HCT116 (cell line): ENCODE results near the gene PEDS1. TPM values are rescaled to one million over a fixed set of nuclear protein-coding genes. Genes with fewer than 3 reads are reported as not detected.
A peak's percentile ranks its signal among the peaks of the same experiment; 100 is the strongest.

Source experiments
- ATAC-seq: fragments of 200-7000 bp; cut with Tn5 transposase; 2 replicates; pipeline ENCODE4 v1.9.1; 2020; ENCODE audit warnings: mild to moderate bottlenecking, moderate library complexity
- BruUV-seq: library from RNA; stranded (reverse); fragments of 400-500 nt; replicated peaks from 2 replicates; lab custom pipeline; 2021; lab: Mats Ljungman, UMichigan
- CTCF ChIA-PET: fragments of 300-600 bp; sonication (Branson Sonifier 250); formaldehyde crosslinking; loops from one replicate; lab custom pipeline; 2021; ENCODE audit warnings: antibody characterized with exemption; lab: Charles Lee
- POLR2A ChIA-PET: fragments of 300-600, 350-600 bp; sonication (Branson Sonifier 250); formaldehyde crosslinking; loops from one replicate; lab custom pipeline; 2021; ENCODE audit warnings: antibody characterized with exemption; lab: Charles Lee
- RAD21 ChIA-PET, 2 experiments: fragments of 300-600 bp; sonication (Branson Sonifier 250); formaldehyde crosslinking; loops; one replicate each; lab custom pipeline; 2023; ENCODE audit warnings: low total read pairs in 2 of 2; ENCODE audit not compliant: uncharacterized antibody in 2 of 2, unreplicated experiment in 2 of 2, low non-redundant PET in 1 of 2; lab: Charles Lee
- DNase-seq: peaks from one replicate; pipeline ENCODE4 v3.0.0-alpha.2; 2010; ENCODE audit warnings: low read depth, low spot score
- H2AFZ ChIP-seq: fragments of 200-600 bp; shearing (Covaris generic), sonication (generic); 2 replicates; pipeline ENCODE4 v1.6.1; 2017; ENCODE audit warnings: low read depth, mixed run types, mixed read lengths, antibody characterized with exemption, low read length; ENCODE audit not compliant: poor library complexity, severe bottlenecking
- H3K27ac ChIP-seq: 2 replicates; pipeline ENCODE4 v1.5.1; 2012; ENCODE audit warnings: low read depth, low read length
- H3K27me3 ChIP-seq: fragments of 200-600 bp; sonication (generic); 2 replicates; pipeline ENCODE4 v1.6.1; 2016; ENCODE audit warnings: mixed run types, low read length, mixed read lengths; ENCODE audit not compliant: insufficient read depth
- H3K36me3 ChIP-seq, 2 experiments: fragments of 200-500 bp in 1 of 2; fragments of 200-600 bp in 1 of 2; sonication (Bioruptor generic) in 1 of 2; sonication (generic) in 1 of 2; 2 replicates each; pipeline versions ENCODE4 v1.5.1 to v1.6.1; 2014 to 2016; ENCODE audit warnings: low read length in 2 of 2, inconsistent platforms in 1 of 2, mixed read lengths in 1 of 2, mixed run types in 1 of 2; ENCODE audit not compliant: insufficient read depth in 2 of 2, control insufficient read depth in 1 of 2
- H3K4me1 ChIP-seq, 2 experiments: fragments of 200-600 bp in 1 of 2; sonication (generic) in 1 of 2; 2 replicates each; pipeline versions ENCODE4 v1.5.1 to v1.6.1; 2012 to 2017; ENCODE audit warnings: low read length in 2 of 2, inconsistent platforms in 1 of 2, mild to moderate bottlenecking in 1 of 2, mixed read lengths in 1 of 2, mixed run types in 1 of 2, moderate library complexity in 1 of 2; ENCODE audit not compliant: insufficient read depth in 2 of 2, control insufficient read depth in 1 of 2
- H3K4me2 ChIP-seq: fragments of 200-600 bp; sonication (generic); 2 replicates; pipeline ENCODE4 v1.6.1; 2017; ENCODE audit warnings: mixed run types, low read length, mixed read lengths
- H3K4me3 ChIP-seq, 2 experiments: fragments of 200-600 bp in 1 of 2; sonication (generic) in 1 of 2; replicated peaks in 1 of 2; 2 replicates each; pipeline ENCODE4 v1.5.1; 2011 to 2016; ENCODE audit warnings: low read length in 2 of 2, control low read depth in 1 of 2, low read depth in 1 of 2, mild to moderate bottlenecking in 1 of 2, mixed read lengths in 1 of 2, mixed run types in 1 of 2
- H3K79me2 ChIP-seq: fragments of 200-600 bp; sonication (generic); 2 replicates; pipeline ENCODE4 v1.6.1; 2017; ENCODE audit warnings: mild to moderate bottlenecking, mixed run types, low read length, moderate library complexity, mixed read lengths; ENCODE audit not compliant: insufficient read depth
- H3K9ac ChIP-seq: fragments of 200-600 bp; sonication (generic); 2 replicates; pipeline ENCODE4 v1.6.1; 2016; ENCODE audit warnings: low read length, mixed read lengths
- H3K9me2 ChIP-seq: fragments of 200-600 bp; sonication (generic), shearing (Covaris generic); 2 replicates; pipeline ENCODE4 v1.6.1; 2017; ENCODE audit warnings: mixed run types, mild to moderate bottlenecking, moderate library complexity; ENCODE audit not compliant: insufficient read depth
- H3K9me3 ChIP-seq, 2 experiments: fragments of 200-500 bp in 1 of 2; fragments of 200-600 bp in 1 of 2; sonication (Bioruptor generic) in 1 of 2; sonication (generic) in 1 of 2; 2 replicates each; pipeline ENCODE4 v1.6.1; 2014 to 2017; ENCODE audit warnings: low read length in 2 of 2, mixed read lengths in 2 of 2, inconsistent platforms in 1 of 2, low read depth in 1 of 2, mild to moderate bottlenecking in 1 of 2, mixed run types in 1 of 2, moderate library complexity in 1 of 2; ENCODE audit not compliant: control insufficient read depth in 1 of 2, insufficient read depth in 1 of 2
- H4K20me1 ChIP-seq: fragments of 200-600 bp; sonication (generic), shearing (Covaris generic); 2 replicates; pipeline ENCODE4 v1.6.1; 2017; ENCODE audit warnings: mixed run types, mild to moderate bottlenecking, moderate library complexity; ENCODE audit not compliant: insufficient read depth
- CBX3 ChIP-seq: IDR thresholded peaks from 2 replicates; pipeline ENCODE4 v1.6.1; 2012; ENCODE audit warnings: low read depth
- CEBPB ChIP-seq: IDR thresholded peaks from 2 replicates; pipeline ENCODE4 v1.6.1; 2012; ENCODE audit warnings: low read depth
- EZH2phosphoT487 ChIP-seq: fragments of 200-600 bp; IDR thresholded peaks from 2 replicates; pipeline ENCODE4 v1.6.1; 2018; ENCODE audit warnings: antibody characterized with exemption, borderline replicate concordance
- POLR2AphosphoS5 ChIP-seq: IDR thresholded peaks from 2 replicates; pipeline ENCODE4 v1.6.1; 2011; ENCODE audit warnings: mild to moderate bottlenecking, low read depth, low read length, moderate library complexity
- RAD21 ChIP-seq: IDR thresholded peaks from 2 replicates; pipeline ENCODE4 v1.6.1; 2012; ENCODE audit warnings: low read depth, mild to moderate bottlenecking
- SIN3A ChIP-seq: IDR thresholded peaks from 2 replicates; pipeline ENCODE4 v1.6.1; 2012; ENCODE audit warnings: low read depth
- TCF7L2 ChIP-seq: IDR thresholded peaks from 2 replicates; pipeline ENCODE4 v1.7.0; 2011; ENCODE audit warnings: borderline replicate concordance, inconsistent platforms; ENCODE audit not compliant: insufficient read depth, insufficient read length; ENCODE audit errors: extremely low read depth
- YY1 ChIP-seq: IDR thresholded peaks from 2 replicates; pipeline ENCODE4 v1.6.1; 2011; ENCODE audit warnings: low read length, low read depth, moderate library complexity, mild to moderate bottlenecking; ENCODE audit not compliant: insufficient replicate concordance; ENCODE audit errors: extremely low read depth
- intact Hi-C: fragments of 100-400 bp; cut with micrococcal nuclease; formaldehyde crosslinking; loops from 2 replicates; pipeline ENCODE4 v1.10.0; 2022
- total RNA-seq: library from RNA; stranded (reverse); gene quantifications from one replicate; pipeline ENCODE4 v1.2.1, GENCODE V29; 2021; ENCODE audit not compliant: unreplicated experiment
- TF ChIP-seq, protein P1 (sequence below): IDR thresholded peaks from 2 replicates; pipeline ENCODE4 v1.6.1; 2012
- TF ChIP-seq, protein P2 (sequence below): IDR thresholded peaks from 2 replicates; pipeline ENCODE4 v1.6.1; 2012; ENCODE audit warnings: low read depth

Gene PEDS1
- total RNA-seq, 1 experiment from 2014 or later = 31.9 TPM

GRCh38 chr20:50126662-50127061 is 26.9 kb downstream of the PEDS1 start:
- ChIA-PET CTCF (no interaction called here), RAD21 (no interaction called here), POLR2A (no interaction called here)
- H3K27me3 ChIP-seq = no peaks in the 10 kb centered on the region
- peaks cover 36 to 50% of the 10 kb centered on the region in 2 experiments; a peak in 3 of 4 replicates for H3K36me3 ChIP-seq
- H3K9ac ChIP-seq = no peak overlapping the region
- peak; percentile 72 for ATAC-seq
- BruUV-seq = TSS peak; percentile 17
- H4K20me1 ChIP-seq = no peaks in the 10 kb centered on the region
- H3K4me3 ChIP-seq = no peak overlapping the region
- peak overlapping the region; percentile 39 for H3K27ac ChIP-seq
- H2AFZ ChIP-seq = no peak overlapping the region
- no peak for DNase-seq
- intact Hi-C loops = no loop called here
- H3K4me2 ChIP-seq = no peak overlapping the region
- TF ChIP-seq TCF7L2 = no peak
- TF ChIP-seq EZH2phosphoT487 = no peak
- TF ChIP-seq, protein P1, sequence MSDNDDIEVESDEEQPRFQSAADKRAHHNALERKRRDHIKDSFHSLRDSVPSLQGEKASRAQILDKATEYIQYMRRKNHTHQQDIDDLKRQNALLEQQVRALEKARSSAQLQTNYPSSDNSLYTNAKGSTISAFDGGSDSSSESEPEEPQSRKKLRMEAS = no peak
- TF ChIP-seq CEBPB = no peak
- H3K9me3 ChIP-seq = no peaks in the 10 kb centered on the region
- H3K4me1 ChIP-seq = peaks cover 3 to 12% of the 10 kb centered on the region in 2 experiments
- H3K9me2 ChIP-seq = no peaks in the 10 kb centered on the region
- peaks cover 20% of the 10 kb centered on the region; the same call in 1 of the 2 replicates for H3K79me2 ChIP-seq

DNA sequence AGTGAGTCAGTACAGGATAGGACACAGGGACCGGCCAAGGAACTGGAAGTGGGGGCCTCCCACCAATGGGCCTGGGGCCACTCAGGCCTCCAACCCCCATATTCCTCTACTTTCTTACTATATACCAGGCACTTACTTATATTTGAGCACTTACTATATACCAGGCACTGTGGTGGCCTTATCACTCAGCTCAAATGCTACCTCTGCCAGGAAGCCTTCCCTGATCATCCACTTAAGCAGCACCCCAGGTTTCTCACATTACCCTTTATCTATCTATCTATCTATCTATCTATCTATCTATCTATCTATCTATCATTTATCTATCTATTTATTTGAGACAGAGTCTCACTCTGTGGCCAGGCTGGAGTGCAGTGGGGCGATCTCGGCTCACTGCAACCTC is 28.2 kb downstream of the PEDS1 start:
- H4K20me1 ChIP-seq = no peaks in the 10 kb centered on the region
- no peak for DNase-seq
- no peak overlapping the region for H3K4me3 ChIP-seq
- no peak for ATAC-seq
- no peak overlapping the region for H3K27ac ChIP-seq
- RAD21 ChIA-PET = no interaction called here
- POLR2A ChIA-PET = no interaction called here
- peaks cover 11% of the 10 kb centered on the region; the same call in 1 of the 2 replicates for H3K79me2 ChIP-seq
- CTCF ChIA-PET = no interaction called here
- no peaks in the 10 kb centered on the region for H3K27me3 ChIP-seq
- H3K4me2 ChIP-seq = no peak overlapping the region
- H3K9ac ChIP-seq = no peak overlapping the region
- peaks cover 3 to 18% of the 10 kb centered on the region in 2 experiments for H3K4me1 ChIP-seq
- intact Hi-C loops = no loop called here
- no TSS peak for BruUV-seq
- H3K36me3 ChIP-seq = peaks cover 30 to 45% of the 10 kb centered on the region in 2 experiments; a peak in 3 of 4 replicates
- no peaks in the 10 kb centered on the region for H3K9me3 ChIP-seq
- no peak overlapping the region for H2AFZ ChIP-seq
- TF ChIP-seq POLR2AphosphoS5 = no peak
- TF ChIP-seq, protein P2, sequence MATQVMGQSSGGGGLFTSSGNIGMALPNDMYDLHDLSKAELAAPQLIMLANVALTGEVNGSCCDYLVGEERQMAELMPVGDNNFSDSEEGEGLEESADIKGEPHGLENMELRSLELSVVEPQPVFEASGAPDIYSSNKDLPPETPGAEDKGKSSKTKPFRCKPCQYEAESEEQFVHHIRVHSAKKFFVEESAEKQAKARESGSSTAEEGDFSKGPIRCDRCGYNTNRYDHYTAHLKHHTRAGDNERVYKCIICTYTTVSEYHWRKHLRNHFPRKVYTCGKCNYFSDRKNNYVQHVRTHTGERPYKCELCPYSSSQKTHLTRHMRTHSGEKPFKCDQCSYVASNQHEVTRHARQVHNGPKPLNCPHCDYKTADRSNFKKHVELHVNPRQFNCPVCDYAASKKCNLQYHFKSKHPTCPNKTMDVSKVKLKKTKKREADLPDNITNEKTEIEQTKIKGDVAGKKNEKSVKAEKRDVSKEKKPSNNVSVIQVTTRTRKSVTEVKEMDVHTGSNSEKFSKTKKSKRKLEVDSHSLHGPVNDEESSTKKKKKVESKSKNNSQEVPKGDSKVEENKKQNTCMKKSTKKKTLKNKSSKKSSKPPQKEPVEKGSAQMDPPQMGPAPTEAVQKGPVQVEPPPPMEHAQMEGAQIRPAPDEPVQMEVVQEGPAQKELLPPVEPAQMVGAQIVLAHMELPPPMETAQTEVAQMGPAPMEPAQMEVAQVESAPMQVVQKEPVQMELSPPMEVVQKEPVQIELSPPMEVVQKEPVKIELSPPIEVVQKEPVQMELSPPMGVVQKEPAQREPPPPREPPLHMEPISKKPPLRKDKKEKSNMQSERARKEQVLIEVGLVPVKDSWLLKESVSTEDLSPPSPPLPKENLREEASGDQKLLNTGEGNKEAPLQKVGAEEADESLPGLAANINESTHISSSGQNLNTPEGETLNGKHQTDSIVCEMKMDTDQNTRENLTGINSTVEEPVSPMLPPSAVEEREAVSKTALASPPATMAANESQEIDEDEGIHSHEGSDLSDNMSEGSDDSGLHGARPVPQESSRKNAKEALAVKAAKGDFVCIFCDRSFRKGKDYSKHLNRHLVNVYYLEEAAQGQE = no peak
- no peak for TF ChIP-seq SIN3A
- no peak for TF ChIP-seq YY1
- no peak for TF ChIP-seq RAD21
- TF ChIP-seq CBX3 = no peak
- no peaks in the 10 kb centered on the region for H3K9me2 ChIP-seq
